ENCODE measurements around the gene CYB5RL. TPM values are rescaled to one million over a fixed set of nuclear protein-coding genes. Genes with fewer than 3 reads are reported as not detected.

The CYB5RL gene
- total RNA-seq, 1 experiment from 2014 or later = 6.5 TPM

GRCh38 chr1:54159733-54160316 lies 40.0 kb downstream of the CYB5RL start:
- no peak for DNase-seq (ENCODE audit: low read depth)

GRCh38 chr1:54158071-54158470 lies 41.8 kb downstream of the CYB5RL start:
- DNase-seq (ENCODE audit: low read depth) = peak; percentile 77

DNA sequence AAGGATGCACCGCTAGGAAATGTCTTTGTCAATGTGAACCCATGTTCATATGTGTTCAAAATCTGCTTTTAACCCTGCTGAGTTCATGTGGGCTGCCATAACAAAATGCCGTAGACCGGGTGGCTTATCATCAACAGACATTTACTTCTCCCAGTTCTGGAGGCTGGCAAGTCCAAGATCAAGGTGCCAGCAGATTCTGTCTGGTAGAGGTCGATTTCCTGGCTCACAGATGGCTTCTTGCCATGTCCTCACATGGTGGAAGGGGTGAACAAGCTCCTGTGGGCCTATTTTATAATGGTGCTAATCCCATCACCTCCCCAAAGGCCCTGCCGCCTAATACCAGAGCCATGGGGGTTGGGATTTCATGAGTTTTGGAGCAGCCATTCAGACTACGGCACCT lies 42.4 kb downstream of the CYB5RL start:
- no peak for DNase-seq (ENCODE audit: low read depth)

DNA sequence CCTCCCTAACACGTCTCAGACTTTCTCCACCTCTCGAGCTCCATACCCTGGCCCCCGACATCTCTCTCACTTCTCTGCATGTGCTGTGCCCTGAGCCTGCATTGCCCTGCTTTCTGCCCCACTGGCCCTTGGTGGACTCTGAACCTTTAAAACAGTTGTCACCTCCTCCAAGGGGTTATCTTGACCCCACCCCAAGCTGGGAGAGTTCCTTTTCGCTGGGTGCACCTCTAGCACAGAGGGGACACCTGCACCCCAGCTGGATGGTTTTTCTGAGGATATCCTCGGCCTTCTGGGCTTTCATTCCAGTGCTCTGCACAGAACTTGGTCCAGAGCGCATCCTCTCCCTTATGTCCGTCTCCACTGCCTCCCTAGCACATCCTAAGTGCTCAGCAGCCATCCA lies 42.8 kb downstream of the CYB5RL start:
- DNase-seq (ENCODE audit: low read depth) = no peak

- DNase-seq (ENCODE audit: low read depth) = no peak
Measured at GRCh38 chr1:54156201-54156600, 43.6 kb downstream of the CYB5RL start.

DNA sequence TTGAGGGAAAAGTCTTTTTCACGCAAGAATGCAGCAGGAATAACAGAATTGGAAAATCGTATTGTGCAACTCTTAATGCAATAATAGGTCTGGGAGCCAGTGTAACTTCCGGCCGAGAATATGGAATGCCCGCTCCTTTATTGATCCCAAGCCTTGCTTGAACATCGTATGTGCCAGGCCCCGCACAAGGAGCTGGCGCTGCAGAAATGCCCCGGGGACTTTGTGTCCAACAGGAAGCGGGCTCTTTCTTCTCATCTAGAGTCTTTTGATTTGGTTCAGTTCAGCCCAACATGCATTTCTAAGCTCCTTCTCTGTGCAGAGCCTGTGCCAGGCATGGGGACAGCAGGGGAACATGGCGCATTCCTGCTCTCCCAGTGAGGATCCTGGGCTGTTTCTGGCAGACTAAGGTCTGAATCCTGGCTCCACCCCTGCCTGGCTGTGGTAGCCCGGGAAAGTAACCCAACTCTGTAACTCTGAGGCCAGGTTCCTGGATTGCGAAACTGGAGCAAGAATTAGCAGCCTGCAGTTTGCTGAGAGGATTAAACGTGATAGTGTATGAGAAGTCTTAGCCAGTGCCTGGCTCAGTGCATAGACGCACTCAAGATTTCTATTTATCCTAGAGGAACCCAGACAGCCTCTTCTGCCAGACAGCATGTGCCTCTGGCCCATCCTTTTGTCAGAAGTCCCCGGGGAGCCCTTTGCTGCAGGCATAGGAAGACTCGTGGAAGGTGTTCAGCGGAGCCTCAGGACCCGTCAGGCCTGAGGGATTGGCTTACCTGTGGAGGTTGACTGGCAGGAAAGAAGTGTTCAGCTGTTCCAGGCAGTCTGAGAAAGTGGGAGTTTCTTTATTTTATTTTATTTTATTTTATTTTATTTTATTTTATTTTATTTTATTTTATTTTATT lies 46.0 kb downstream of the CYB5RL start:
- peak; percentile 63 for DNase-seq (ENCODE audit: low read depth)

GRCh38 chr1:54152696-54153095 lies 47.1 kb downstream of the CYB5RL start, which contains the start of gene CDCP2:
Gene CDCP2, minus strand, starts transcription at chr1:54153000. Its CDS starts 78 bp downstream, at chr1:54152922.
- DNase-seq (ENCODE audit: low read depth) = no peak

DNA sequence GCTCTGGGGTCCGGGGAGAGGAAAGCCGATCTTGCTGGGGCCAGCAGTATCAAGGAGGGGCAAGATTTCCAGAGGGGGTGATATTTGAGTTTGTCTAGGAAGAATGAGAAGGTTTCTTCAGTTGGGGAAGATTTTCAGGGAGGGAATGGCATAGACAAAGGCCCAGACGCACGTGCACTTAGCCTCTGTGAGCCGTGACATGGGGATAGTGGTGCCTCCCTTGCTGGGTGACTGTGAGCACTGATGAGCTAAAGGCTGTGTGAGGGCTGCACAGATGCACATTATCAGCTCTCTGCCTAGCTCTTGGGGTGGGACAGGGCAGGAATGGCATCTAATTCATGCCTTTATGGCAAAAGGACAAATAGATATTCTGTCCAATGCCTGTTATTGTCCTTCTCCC lies 48.8 kb downstream of the CYB5RL start:
- DNase-seq (ENCODE audit: low read depth) = no peak

Other genes starting within 250 kb of the CYB5RL start
- gene LDLRAD1, start 181.8 kb downstream of the CYB5RL start, total RNA-seq (2014; rRNA removed; shearing (Covaris generic)) = not detected in 2 replicates
- 540 and 619 TPM in 2 replicates for gene TMEM59, start 146.8 kb downstream of the CYB5RL start, total RNA-seq (2014; rRNA removed; shearing (Covaris generic))
- gene TCEANC2, start 146.4 kb downstream of the CYB5RL start, total RNA-seq (2014; rRNA removed; shearing (Covaris generic)) = 2.0 and 3.1 TPM in 2 replicates
- not detected in 2 replicates for gene CDCP2, start 47.0 kb downstream of the CYB5RL start, total RNA-seq (2014; rRNA removed; shearing (Covaris generic))
- 156 and 184 TPM in 2 replicates for gene MRPL37, start 137 bp upstream of the CYB5RL start, total RNA-seq (2014; rRNA removed; shearing (Covaris generic))
- gene SSBP3, start 206.4 kb upstream of the CYB5RL start, total RNA-seq (2014; rRNA removed; shearing (Covaris generic)) = 11.7 and 18.8 TPM in 2 replicates

Measured in M059J (cell line).